Right lobe of liver (tissue), 4 donors: ENCODE measurements around the gene ATXN1.

Source experiments
- CTCF ChIP-seq, 4 donors: fragments of 200-600 bp in 3 of 4; fragments of 450-650 bp in 1 of 4; IDR thresholded peaks; one replicate each; pipeline versions ENCODE4 v1.5.1 to v1.8.0; 2016 to 2022; ENCODE audit warnings: antibody characterized with exemption in 4 of 4, mild to moderate bottlenecking in 2 of 4
- POLR2A ChIP-seq: fragments of 450-650 bp; IDR thresholded peaks from one replicate; pipeline ENCODE4 v1.6.1; 2017; ENCODE audit warnings: antibody characterized with exemption, mild to moderate bottlenecking
- donor health status: DM: no; HTN: no; CAD: no.
- donor health status: DM: no; HTN: no; CAD: no.
- donor health status: DM: no; HTN: yes; CAD: no.

DNA sequence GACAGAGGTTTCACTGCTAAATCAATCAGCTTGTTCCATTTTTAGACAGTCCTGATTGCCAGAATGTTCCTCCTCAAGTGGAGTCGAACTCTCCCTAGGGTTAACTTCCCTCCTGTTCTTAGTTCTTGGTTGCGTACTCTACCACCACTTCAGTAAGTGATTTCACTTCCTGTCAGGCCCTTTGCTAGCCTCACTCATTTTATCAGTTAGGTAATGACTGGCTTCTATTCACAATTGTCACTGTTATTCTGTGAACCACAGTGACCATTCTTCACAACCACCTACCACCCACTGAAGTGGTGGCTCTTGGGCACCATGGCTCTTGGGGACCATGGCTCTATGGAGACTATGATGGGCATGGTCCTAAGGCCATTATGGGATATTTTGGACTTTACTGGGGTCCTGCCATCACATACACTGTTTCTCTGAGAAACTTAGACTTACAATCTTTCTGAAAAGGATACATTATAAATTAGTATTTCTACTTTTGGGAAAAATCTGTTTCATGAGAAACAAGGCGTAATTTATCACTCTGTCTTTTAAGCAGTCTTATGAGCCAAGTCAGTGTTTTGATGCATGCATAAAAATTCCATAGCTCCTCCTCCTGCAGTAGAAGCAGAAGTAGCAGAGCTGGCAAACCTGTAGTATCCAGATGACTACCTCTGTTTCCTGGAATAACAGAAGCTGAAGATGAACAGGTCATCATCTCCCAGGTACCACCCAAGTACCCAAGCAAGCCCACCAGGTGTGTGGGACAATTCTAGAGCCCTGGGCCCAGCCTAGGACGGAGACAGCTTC, 66.3 kb downstream of the ATXN1 start:
- no peak for TF ChIP-seq CTCF (IDR thresholded peaks at IDR 0.05)
- TF ChIP-seq POLR2A = no peak
